Measurements from ENCODE around the gene TTLL5. TPM values are rescaled to one million over a fixed set of nuclear protein-coding genes. Genes with fewer than 3 reads are reported as not detected.

The TTLL5 gene
- total RNA-seq, 1 experiment from 2014 or later: 15.2 TPM

DNA sequence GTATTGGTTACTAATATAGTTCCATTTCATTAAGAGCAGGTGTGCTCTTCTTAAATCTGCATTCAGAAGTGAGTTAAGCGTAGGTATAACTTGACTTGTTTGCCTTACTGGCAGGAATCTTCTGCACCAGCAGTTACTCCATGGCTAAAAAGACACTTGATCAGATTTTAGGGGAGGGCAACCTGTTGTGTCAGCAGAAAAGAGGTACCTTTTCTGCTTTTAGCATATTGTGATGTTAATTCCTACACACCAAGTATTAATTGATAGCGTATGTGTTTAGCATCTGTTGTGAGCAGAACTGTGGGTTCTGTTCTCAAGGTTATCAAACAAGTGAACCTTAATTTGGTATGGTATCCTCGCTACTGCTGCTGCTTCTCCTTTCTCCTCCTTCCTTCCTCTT is 38.3 kb downstream of the TTLL5 start:
- DNase-seq (ENCODE audit: extremely low read depth, low read depth): no peak

DNA sequence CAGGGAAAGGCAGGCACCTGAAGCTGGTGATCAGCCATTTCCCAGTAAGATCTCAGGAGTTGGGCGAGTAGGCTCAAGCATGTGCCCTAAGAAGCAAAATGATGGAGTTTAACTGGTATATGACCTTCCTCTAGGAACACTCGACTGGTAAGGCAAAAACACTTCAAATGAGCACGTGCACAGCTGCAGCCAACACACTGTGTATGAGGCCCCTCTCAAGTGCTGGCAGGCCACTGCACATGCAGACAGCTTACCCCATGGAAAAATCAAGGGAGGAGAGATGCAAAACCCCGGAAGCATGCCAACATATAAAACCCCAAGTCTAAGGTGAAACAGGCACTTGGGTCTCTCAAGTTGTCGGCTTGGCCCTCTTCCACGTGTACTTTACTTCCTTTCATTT is 39.2 kb downstream of the TTLL5 start:
- DNase-seq (ENCODE audit: extremely low read depth, low read depth): no peak

DNA sequence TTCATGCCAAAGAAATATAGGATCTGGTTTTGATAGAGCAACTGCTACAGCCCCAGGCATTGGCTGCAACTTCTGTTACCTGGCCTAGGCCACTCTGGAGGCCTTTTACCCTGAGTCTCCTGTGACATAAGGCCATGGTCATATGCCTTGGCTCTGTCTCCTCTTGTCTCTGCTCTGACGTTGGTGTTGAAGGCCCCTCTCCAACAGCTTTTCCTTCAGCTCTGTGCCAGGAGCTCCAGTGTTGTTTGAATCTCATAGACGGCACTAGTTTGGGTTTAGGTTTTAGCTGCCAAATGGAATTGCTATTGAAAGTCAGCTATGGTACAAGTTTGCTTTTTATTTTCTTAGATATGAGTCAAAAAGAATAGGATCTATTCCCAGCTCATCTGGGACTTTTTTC is 41.1 kb downstream of the TTLL5 start:
- no peak for DNase-seq (ENCODE audit: extremely low read depth, low read depth)

DNA sequence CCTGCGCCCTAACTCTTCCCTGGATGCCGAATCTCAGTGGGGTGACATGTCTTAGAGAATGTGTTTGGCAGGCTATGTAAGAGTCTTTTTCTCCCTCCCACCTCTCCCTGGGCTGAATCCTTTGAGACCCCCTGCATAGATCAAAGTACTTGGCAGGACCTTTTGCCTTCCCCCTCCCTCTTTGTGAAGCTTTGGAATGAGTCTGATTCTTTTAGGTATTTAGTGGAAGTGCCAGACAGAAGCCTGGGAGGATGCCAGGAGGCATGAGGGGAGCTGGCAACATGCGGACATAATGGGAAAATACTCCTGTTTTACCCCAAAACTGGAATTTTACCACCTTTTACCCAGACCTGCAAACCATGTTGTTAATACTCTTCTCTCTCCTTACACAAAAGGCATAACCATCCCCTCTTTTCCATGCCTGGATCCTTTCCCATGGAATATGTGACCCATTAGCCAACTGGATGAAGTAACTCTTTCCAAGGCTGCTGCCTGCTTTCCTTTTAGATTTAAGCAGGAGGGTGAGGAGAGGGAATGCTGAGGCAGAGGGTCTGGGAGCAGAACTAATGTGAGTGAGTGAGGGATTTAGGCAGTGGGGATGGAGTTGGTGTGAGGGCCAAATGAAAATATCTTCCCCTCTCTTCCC is 41.7 kb downstream of the TTLL5 start:
- DNase-seq (ENCODE audit: extremely low read depth, low read depth): no peak

DNA sequence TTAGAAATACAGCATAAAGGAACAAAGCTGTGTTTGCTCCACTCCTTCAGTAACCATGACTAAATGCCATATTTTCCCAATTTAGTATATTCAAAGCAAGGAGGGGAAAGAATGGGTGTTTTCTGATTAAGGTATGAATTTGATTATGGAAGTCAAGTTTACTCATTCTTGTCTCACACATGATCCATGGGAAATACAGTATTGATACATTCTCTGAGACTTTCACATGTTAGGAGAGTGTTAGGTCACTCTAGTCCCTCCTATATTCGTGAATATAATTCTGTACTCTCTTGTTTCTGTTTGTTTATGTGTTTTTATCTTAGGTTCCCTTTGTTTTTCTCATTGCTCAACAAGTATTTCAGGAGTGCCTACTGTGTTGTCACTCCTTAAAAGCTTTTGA is 42.4 kb downstream of the TTLL5 start:
- no peak for DNase-seq (ENCODE audit: extremely low read depth, low read depth)

DNA sequence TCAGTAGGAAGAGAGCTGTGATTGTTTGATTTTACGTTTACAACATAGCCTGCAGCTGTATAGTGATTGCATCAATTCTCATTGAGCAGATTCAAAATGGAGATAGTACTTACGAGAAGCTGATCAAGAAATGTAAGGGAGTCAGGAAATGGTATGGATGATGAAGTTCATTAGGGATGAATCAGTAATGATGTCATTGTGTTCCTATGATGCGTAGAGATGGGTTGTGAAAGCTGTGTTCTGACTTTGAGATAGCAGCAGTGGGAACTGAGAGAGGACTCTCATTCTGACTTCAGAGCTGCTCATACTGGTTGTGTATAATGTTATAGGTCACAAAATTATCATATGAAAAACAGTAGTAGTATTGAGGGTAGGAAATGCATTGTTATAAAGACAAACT is 44.0 kb downstream of the TTLL5 start:
- no peak for DNase-seq (ENCODE audit: extremely low read depth, low read depth)

DNA sequence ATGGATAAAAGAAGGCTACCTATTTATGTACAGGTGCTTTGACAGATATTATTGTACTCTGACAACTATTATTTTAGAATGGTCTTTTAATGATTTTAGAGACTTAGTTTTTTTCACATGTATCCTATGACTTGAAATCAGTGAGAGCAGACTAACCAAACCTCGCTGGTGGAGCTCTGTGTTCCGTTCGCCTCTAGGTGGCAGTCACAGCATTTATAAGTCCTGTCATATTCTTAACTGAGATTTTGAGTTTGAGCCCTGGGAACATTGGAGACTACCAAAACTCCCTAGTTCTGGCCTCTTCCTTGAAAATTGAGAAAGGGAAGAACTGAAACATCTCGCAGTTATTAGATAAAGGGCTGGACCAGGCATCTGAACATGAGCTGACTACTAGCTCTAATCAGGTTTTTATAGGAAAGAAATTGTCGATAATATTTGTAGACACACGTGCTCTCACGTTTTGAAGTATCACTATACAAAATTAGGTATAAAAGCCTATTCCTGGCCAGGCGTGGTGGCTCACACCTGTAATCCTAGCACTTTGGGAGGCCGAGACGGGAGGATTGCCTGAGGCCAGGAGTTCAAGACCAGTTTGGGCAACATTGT is 48.3 kb downstream of the TTLL5 start:
- peak; percentile 72 for DNase-seq (ENCODE audit: extremely low read depth, low read depth)

DNA sequence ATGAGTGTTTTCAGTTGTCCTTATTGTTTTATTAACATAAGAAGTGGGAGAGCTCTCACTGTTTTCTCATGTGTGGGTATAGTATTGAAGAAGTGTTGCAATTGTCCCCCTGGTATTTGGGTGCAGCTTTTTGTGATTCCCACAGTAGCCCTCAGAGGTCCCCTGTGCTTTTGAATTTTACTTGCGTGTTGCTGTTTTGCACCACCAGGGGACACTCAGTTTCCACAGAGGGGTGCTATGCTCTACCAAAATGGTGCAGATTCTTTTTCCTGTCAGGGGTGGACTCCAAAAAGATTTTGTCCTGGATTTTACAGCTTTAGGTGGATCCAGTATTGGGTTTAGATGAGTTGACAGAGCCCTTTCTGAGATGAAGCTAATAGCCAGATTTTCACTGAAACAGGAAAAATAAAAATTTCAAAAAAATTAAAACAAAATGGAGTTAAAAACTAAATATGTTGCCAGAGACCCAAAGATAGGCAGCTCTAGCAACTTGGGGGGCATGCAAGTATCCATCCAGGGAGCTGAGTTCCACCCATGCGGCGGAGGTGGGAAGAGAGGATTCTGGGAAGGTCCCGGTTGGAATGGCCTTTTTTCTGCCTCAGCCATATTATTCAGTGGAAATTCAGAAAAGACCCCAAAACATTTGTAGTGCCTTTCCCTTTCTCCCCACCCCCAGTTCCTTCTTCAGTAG is 50.2 kb downstream of the TTLL5 start:
- DNase-seq (ENCODE audit: extremely low read depth, low read depth): peak; percentile 42

DNA sequence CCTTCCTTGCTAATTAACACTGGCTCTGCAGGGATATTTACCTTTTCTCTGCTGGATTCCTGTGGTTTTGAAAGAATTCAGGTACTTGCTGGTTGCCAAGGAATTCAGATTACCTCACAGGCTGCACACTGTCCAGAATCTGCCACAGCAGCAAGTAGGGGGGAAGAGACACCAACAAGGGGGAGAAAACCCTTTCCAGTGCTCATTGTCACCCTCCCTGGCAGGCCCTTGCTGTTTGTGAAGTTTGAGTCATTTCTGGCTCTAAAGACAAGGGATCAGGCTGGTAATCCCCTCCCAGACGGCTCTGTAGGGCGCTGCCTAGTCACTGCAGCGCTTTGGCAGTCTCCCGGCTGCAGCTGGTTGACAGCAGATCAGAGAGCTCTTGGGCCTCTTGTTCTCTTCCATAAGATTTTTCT is 50.8 kb downstream of the TTLL5 start:
- DNase-seq (ENCODE audit: extremely low read depth, low read depth): no peak

DNA sequence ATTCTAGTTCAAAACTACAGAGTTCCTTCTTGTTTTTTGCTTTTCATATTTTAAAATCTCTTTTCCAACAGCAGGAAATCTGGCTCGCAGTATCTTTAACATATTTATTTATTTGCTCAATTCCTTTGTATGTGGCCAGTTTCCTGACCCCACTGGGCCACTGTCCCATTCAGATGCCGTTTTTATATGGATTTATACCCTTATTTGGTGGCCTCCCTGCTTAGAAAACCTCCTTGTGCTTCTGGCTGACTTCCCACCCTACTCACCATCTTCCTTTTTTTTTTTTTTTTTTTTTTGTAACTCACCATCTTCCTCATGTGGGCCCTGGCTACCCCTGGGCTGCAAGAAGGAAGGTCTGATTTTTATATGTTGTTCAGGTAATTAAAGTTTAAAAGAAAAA is 53.9 kb downstream of the TTLL5 start:
- DNase-seq (ENCODE audit: extremely low read depth, low read depth): no peak

DNA sequence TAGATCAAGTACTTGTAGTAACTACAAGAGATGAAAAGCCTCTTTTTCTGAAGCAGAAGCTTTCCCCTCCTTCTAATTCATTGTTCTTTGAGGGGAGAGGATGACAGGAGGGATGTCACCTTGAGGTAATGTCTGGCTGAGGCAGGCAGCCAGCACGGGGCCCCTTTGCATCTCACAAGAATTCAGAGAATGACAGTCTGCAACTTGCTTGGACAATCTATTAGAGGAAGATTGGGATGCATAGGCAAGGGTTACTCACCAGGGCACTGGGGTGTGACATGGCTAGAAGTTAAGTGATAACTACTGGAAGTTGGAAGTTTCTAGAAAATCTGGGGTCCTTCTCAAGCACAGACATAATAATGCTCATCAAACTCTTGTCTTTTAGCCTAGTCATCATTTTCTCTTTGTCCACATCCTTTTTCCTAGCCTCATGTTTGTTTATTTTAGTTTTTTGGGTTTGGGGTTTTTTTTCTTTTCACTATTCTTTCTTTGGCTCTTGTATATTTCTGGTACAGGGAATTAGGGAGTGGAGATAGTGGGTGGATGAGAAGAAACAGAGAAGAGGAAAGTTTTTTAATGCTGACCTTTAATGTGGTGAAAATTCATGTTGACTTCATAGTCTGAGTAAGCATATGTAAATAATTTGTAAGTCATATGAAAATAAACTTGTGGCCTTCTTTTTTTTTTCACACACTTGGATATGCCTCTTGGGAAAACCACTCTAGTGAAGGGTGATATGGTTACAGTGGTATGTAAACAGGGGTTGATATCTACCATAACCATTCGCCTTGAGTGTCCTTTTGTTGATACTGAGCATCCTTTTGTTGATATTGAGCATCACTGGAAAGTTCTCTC is 55.1 kb downstream of the TTLL5 start:
- DNase-seq (ENCODE audit: extremely low read depth, low read depth): peak; percentile 47

DNA sequence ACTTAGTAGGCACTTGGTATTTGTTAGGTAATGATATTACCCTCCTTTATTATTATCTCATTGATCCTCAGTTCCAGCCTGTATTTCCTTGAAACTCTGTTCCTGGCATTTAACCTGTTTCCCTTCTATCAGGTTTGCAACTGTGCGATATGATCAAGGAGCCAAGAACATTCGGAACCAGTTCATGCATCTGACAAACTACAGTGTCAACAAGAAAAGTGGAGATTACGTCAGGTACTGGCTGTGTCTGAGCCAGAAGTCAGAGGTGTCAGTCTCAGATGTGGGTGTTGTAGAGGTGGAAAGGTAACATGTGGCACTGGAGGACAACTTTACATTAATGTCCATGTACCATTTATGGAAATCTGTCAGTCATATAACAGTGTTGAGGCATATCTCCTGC is 56.7 kb downstream of the TTLL5 start:
- no peak for DNase-seq (ENCODE audit: extremely low read depth, low read depth)

DNA sequence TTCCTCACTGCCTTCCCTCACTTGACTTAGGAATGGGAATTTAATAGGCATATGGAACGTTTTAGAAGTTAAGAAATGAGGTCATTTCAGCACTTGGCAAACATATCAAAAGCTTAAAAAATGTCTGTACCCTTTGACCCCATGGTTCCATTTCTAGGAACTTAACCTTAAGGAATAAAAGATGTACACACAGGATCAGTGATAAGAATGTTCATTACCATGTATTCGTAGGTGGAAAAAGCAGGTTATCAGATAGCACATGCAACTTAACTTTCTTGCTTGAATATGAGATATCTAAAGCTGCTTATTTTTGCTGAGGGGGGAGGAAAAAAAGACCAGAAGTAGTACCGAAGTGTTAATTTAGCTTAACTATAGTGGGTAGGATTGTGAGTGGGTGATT is 57.2 kb downstream of the TTLL5 start:
- no peak for DNase-seq (ENCODE audit: extremely low read depth, low read depth)

DNA sequence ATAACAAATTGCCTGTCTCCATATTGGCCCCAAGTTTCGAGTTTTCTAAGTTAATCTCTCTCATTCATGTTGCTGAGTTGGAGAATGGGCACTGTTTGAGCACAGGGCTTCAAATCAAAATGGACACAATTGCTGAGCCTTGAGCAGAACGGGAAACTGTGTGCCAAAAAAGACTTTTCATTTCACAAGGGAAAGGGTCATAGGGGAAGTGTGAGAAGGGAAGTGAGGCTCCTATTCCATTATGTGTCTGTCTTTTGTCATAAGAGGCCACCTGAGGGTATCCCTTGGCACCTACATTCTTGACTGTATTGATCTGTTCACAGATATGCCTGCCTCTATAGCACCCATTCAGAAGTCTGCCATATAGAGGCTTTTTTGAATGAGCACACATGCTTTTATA is 59.1 kb downstream of the TTLL5 start:
- no peak for DNase-seq (ENCODE audit: extremely low read depth, low read depth)

DNA sequence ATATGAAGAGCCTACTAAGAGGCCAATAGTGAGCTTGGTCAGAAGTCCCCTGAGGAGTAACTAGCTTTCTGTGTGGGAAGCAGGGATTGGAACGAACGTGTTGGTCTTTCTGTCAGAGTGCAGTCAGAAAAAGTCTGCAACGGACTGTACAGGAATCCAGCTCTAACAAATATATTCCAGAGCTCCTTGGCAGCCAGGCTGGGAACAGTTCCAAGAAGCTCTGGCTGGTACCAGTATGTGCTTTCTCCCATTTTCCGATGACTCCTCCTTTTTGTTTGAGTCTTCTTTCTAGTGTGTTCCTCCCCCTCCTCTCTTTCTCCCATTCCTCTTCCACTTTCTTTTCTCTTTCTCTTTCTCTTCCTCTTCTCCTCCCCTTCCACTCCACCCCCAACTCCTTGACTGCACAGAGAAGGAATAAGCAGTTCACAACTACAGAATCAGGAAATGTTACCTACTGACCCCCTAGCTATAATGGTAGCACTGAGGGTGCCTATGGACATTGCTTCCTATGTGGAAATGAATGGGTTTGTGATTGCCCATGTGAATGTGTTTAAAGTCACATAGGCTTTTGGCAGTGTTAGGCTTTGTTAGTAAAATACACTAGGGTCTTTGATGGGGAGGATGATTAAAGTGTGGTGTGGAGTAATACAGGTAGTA is 59.9 kb downstream of the TTLL5 start:
- no peak for DNase-seq (ENCODE audit: extremely low read depth, low read depth)

DNA sequence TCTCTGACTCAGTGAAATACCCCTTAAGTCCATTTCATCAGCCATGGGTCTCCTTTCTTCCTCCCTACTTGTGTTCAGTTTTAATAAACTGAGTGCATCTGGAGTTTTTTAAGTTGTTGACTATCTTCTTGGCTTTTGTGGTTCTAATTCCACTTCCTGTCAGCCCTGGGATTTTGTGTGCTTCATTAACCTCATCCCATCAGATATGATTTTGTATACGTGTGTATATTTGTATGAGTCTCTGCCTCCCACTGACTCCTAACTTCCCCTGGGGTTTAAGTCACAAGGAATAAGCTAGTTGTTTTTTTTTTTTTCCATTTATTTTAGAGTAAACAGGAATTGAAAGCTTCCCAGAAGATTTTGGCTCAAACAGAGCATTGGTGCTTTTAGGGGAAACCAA is 62.7 kb downstream of the TTLL5 start:
- no peak for DNase-seq (ENCODE audit: extremely low read depth, low read depth)

DNA sequence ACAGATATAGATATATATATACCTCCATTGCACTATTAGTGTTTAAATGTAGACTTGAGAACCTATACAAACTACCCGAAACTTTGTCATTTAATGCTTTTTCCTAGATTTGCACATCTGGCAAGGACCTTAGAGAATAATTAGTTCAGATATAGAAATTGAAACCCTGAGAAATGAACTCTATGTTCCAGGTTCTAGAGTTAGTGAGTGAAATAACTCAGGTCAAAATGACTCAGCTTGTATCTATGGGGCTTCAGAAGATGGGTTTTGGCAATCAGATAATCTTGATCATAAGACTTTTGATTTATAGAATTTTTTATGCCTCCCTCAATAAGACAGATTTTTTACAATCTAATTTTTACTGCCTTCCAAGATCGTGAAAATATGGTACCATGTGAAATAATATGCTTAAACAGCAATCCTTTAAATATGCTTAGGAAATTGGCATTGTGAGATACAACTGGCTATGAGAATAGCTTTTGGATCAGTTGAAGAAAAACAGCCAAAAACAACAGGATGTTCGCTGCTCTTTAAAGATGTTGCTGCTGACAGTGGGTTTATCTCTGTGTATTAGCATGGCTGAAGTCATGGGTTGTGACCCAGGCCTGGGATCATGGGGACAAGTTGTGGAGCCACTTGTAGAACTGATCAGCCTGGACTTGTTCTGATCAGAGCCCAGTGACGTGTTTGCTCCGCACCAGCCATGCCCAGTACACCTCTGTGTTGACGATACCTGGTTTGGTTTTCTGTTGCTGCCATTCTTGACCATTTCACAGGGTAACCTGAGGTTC is 63.6 kb downstream of the TTLL5 start:
- DNase-seq (ENCODE audit: extremely low read depth, low read depth): no peak

DNA sequence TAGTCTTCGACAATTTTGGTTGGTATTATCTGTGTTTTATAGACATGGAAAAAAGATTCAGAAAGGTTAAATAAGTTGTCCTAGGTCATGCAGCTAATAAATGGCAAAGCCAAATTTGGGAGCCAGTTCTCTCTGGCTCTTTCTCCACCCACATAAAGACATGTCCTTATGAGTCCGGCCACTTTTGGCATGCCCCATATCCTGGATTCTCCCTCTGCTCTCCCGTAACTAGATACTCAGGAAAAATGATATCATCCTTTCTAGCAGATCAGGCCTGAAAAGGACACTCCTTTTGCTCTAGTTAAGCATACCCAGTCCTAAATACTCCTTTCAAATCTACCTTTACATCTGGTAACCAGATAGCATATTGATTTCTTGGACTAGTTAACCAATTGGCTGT is 64.4 kb downstream of the TTLL5 start:
- no peak for DNase-seq (ENCODE audit: extremely low read depth, low read depth)

DNA sequence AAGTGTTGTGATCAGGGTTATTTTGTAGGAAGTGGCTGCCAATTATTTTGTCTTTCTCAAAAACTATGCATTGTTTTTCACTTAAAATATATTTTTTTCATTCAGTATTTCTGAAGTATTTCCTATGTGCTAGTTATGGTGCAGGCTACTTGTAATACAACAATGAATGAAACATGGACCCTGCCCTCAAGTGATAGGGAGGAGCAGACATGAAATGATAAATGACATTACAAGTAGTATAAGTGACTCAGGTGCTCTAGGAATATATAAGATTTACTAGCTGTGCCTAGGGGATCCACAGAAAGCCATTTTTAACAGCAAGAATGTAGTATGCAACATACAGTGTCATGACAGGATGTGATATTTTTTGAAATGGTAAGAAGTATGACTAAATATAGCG is 65.3 kb downstream of the TTLL5 start:
- DNase-seq (ENCODE audit: extremely low read depth, low read depth): no peak

DNA sequence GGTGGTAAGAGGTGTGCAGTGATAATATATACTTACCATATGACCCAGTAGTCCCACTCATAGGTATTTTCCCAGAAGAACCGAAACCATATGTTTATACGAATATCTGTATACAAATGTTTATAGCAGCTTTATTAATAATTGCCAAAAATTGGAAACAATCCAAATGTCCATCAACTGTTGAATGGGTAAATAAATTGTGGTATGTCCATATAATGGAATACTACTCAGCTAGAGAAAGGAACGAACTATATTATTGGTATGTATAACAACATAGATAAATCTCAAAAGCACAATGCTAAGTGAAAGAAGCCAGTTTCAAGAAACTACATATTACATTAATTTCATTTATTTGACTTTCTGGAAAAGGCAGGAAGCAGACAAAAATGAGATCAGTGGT is 66.1 kb downstream of the TTLL5 start:
- DNase-seq (ENCODE audit: extremely low read depth, low read depth): no peak
